Kidney capillary endothelial cell (primary cell): ENCODE results near the gene PTPRN2.
"Not testable (repeated sequence)": the region's sequence is repeated elsewhere in the genome, so short reads cannot be mapped to it uniquely, and the experiment has no call there.

Experiments used
- DNase-seq: peaks from one replicate; pipeline ENCODE4 v3.0.0-alpha.2; 2018; ENCODE audit warnings: low spot score

The PTPRN2 gene

DNA sequence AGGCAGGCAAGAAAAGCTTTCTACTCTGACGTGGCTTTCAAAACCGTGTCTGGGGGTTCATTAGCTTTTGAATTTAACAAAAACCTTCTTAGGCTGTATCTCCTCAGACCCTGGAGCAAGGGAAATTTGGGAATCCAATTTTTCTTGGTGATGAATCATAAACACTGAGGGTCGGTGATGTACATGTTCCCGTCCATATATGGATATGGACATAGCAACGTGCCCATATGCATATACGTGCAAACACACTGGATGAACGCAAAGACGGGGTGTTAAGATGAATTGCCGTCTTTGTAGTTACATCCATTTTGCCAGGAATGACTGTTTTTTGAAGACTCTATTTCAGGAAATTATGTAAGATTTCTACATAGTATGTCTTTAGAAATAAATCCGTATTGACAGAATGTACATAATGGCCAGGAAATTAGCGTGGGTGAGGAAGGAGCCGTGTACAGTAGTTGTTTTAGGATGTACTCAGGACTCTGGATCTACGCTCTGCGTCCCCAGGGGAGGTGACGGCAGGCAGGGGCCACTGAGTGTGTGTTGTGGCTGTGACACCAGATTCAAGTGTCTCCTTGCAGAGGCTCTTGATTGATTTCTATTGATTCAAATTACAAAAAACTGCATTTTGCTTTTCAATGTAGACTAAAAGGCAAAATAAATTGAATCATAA lies 1012.6 kb downstream of the PTPRN2 start:
- no peak for DNase-seq

DNA sequence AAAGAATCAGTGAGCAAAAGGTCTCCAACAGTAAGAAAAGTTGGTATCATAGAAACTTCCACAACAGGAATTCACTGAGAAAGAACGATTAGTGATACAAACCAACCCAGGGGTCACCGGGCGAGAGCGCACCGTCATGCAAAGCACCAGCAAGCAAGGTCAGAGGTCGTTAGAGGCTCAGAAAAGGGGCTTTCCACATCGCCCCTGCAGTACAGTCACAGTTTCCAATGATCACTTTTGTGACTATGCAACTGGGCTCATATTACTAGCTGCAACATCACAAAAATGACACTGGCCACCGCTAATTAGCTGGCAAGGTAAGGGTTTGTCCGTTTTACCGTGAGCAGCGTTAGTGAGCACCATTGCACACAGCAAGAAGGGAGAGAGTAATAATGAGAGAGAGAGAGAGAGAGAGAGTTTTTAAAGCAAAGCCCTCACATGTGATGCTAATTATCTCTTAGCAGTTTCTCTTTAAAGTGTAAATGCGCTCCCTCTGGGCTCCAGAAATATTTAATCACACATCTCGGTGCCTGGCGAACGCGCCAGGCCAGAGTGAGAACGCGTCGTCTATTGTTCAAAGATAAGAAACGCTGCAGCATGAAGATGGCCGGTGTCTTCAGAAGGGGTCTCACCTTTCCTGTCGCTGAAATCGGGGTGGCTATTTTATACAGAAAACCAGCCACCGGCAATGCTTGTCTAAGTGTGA lies 1013.4 kb downstream of the PTPRN2 start:
- no peak for DNase-seq

DNA sequence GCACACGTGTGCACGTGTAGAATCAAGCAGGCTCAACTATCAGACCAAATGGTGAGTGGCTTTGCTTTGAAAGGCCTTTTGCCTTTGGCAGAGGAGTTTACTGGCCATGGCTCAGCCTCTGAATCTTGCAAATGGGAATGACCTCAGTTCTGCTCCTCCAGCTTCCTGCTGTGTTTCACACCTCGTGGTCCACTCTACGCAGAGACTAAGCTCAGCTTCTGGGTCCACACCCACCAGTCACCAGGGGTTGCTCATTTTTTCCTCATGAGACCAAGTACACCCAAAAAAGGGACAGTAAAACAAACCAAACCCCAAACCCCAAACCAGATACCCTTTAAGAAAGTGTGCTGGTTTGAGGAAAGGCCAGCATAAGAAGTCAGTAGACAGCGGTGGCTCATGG lies 1014.4 kb downstream of the PTPRN2 start:
- no peak for DNase-seq

DNA sequence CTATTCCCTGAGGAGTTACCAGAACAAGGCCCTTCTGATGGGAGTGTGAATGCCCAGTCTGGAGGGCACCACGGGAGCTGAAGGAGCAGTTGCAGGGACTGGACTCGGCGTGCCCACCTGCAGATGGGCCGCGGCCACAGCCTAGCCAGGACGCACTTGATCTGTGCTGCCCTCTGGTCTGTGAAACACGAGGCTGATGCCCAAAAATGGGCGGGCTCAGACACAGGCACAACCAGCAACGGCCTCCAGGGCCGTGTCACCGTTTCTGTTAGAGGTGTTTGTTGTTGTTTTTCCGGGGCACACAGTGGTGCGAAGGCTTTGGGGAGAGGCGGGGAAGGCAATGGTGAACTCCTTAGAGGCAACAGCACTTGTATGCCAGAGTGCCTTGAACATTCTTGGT lies 1015.0 kb downstream of the PTPRN2 start:
- DNase-seq: no peak

DNA sequence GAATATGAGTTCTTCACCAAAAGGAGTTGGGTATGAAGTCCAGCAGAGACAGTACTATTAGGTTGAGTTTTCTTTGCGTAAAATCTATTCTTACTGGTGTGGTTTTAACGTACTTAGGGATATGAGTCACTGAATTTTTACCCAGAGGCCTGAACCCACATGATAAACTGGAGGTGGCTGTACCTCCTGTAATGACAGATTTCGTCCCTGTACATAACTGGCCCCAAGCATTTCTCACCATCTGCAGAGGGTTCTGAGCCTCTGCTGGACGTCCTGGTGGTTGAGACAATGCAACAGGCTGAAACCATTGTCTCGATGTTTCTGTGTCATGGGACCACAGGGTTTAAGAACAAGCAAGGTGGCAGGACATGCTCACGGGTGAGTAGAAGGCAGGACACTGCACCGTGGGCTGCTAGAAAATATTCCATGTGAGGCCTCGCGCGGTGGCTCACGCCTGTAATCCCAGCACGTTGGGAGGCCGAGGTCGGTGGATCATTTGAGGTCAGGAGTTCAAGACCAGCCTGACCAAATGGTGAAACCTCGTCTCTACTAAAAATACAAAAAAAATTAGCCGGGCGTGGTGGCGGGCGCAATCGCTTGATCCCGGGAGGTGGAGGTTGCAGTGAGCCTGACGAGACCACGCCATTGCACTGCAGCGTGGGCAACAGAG lies 1017.0 kb downstream of the PTPRN2 start:
- no peak for DNase-seq

DNA sequence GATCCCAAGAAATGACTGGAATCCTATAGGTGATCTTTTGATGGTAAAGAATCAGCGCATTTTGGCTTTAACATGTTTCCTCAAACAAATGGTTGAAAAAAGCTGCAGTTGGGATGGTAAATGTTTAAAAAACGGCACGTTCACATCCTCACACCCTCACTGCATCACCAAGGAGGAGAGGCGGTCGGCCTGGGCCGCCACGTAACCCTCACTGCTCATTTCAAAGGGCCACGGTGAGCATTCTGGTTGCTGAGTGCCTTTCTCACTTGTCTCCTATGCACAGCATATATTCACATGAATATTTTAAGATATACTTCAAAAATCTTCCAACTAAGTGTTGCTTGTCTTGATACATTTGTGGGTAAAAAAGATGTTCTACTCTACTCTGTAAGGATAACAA lies 1017.7 kb downstream of the PTPRN2 start:
- no peak for DNase-seq

DNA sequence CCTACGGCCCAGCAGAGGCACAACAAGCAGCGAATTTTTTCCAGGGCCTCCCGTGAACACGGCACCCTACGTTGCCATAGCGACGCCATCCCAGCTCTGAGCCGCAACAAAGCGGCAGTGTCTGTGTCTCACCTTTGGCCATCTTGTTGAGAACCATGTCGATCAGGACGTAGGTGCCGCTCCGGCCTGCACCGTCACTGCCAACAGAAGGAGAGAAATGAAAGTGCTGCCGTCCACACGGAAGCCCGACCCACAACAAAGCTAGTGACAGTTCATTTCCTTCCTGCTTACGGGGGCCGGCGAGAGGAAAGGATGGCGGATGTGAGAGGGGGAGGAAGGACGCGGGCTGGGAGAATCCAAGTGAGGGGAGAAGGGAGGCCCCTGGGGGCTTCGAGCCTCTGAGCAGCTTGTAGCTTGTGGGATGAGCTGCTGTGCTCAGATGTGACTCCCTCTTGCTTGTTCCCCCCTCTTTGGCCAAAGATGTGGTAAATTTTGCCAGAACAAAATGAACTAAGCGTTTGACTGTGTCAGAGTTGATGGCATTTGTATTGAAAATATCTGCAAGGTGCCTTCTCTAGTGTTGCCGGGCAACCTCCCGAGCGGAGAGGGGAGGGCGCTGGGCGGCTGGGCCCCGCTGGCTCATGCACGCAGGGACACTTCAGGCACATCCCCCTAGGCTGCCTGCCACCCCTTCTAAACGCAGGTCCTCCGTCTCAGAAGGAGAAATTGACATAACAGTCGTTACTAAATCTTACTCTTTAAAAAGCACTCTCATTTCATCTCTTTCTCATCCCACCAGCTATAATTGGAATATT lies 1018.6 kb downstream of the PTPRN2 start:
- peak; percentile 80 for DNase-seq

DNA sequence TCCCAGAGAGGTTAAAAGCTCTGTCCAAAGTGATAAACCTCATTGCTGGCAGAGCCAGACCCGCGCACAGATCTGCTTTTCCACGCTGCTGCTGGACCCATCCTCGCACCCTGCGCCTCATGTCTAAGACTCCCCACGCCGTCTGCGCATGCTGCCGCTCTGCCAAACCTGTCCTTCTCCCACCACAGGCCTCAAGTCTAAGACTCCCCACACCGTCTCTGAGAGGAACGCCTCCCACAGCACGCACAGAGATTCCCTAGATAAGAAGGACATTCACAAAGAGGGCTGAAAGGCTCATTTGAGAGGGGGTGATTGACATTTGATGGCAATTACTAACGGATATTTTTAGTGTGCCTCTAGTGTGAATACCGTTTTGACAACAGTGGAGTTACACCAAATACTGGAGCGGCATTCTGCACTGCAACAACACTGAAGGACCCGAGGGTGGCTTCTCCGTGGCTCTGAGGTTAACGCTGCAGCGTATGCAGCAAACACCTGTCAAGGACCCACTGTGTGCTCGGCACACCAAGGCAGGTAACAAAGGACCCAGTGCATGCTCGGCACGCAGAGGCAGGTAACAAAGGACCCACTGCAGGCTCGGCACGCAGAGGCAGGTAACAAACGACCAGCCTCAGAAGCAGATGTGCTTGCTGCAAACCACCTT lies 1019.4 kb downstream of the PTPRN2 start:
- DNase-seq: no peak

DNA sequence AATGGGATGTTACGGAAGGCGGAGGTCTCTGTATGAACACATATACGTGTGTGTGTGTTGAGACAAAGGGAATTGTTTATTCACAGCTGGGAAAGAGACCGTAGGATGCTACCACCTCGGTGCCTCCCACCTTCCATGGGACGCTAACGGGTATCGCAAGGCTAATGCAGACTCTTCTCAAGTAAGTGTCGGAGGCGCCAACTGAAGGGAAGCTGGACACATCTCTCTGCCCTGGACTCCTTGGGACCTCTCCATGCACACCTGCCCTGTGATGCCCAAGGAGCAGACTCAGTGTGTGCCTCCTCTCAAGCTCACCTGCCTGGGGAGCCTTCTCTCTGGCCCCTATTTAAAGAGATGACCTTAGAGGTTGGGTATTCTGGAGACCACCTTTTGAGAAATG lies 1020.0 kb downstream of the PTPRN2 start:
- DNase-seq: no peak

DNA sequence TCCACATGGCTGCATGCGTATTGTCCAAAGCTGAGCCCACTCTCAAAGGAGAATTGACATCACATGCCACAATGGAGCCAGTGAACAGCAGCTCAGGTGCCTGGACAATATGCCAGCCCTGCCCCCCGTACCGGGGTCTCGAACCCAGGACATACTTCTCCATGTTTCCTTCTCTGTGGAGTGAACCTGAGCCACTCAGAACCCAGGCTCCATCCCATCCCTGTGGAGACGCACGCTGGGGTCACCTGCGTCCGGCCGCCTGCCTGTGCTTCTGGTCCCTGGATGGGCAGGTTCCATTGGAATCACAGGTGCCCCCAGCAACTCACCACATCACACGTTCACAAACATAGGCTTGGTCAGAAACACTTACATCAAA lies 1021.0 kb downstream of the PTPRN2 start:
- no peak for DNase-seq

DNA sequence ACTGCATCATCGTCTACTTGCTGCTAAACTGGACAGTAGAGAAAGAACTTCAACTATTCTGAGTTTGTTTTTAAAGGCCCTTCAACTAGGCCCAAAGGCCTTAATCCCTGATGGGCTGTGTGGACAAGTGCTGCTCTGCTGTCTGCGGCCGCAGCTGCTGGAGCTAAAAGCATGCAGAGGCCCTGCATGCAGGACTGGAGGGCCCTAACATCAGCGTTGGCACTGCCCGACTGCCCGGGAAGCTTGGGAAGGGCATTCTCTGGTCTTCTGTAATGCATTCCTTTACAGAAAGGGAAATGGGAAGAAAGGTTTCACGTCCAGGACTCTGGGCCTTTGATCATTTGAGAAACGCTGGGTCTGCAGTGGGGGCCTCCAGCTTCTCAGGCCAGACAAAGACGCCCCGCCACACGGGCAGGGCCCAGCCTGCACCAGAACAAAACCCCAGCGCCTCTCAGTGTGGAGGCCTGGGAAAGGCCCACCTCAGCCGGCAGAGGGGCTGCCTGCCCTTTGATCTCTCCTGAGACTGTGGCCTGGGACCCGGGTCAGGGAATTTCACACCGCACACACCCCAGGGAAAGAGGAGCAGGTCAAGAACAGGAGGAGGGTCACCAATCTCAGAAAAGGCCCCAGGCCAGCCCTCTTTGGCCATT lies 1021.5 kb downstream of the PTPRN2 start:
- no peak for DNase-seq

DNA sequence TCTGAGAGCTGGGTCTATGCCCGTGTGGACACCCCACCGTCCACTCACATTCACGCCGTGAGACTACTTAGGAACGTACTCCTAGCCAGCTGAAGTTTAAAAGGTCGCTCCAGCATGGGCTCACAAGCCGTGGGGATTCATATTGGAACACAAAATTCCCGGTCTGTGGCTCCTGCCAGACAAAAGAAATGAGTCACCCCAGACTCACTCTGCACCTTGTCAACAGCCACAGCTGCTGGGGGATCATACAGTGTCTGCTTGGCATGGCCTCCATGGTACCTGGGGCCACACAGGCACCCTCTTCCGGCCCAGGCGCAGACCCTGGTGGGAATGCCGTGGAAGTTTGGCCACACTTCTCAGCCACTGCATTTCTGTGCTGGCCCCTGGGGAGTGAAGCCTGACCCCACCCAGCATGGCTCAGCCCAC lies 1022.4 kb downstream of the PTPRN2 start:
- DNase-seq: peak; percentile 55

DNA sequence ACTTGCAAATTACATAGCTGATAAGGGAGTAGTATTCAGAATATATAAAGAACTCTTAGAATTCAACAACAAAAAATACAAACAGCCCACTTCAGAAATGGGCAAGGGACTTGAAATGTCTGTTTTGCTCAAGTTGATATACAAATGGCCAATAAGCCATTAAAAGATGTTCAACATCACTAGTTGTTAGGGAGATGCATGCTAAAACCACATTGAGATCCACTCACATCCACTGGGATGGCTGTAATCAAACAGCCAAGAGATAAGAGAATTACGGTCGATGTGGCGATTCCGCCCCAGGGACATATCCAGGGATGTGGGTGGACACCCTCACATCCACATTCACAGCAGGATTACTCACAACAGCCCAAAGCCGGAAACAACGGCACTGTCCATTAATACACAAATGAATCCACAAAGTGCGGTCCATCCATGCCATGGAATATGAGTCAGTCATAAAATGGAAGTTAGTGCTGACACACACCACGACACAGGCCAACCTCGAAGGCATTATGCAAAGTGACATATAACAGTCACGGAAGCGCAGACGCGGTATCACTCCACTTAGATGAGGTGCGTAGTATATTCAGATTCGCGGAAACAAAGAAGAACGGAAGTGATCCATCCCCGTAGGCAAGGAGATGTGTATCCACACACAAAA lies 1023.0 kb downstream of the PTPRN2 start:
- peak; percentile 82 for DNase-seq

DNA sequence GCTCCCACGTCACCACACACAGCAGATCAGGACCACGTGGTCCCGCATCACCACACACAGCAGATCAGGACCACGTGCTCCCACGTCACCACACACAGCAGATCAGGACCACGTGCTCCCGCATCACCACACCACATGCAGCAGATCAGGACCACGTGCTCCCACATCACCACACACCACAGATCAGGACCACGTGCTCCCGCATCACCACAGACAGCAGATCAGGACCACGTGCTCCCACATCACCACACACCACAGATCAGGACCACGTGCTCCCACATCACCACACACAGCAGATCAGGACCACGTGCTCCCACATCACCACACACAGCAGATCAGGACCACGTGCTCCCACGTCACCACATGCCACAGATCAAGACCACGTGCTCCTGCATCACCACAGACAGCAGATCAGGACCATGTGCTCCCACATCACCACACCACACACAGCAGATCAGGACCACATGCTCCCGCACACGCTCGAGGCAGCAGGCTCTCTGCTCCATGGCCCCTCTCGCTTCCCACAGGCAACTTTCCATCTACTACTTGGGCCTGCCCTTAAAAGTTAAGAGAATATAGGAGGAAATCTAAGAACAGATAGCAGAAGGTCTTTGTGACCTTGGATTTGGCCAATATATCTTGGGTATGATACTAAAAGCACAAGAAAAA lies 1024.0 kb downstream of the PTPRN2 start:
- not testable (repeated sequence) for DNase-seq

DNA sequence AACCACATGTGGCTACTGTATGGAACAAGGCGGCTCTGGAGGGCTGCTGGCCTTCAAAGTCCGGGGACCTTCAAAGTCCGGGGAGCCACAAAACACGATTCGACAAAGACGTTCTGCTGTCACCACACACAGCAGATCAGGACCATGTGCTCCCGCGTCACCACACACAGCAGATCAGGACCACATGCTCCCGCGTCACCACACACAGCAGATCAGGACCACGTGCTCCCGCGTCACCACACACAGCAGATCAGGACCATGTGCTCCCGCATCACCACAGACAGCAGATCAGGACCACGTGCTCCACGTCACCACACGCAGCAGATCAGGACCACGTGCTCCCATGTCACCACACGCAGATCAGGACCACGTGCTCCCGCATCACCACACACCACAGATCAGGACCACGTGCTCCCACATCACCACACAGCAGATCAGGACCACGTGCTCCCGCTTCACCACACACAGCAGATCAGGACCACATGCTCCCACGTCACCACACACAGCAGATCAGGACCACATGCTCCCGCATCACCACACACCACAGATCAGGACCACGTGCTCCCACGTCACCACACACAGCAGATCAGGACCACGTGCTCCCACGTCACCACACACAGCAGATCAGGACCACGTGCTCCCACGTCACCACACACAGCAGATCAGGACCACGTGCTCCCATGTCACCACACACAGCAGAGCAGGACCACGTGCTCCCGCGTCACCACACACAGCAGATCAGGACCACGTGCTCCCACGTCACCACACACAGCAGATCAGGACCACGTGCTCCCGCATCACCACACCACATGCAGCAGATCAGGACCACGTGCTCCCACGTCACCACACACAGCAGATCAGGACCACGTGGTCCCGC lies 1024.9 kb downstream of the PTPRN2 start:
- not testable (repeated sequence) for DNase-seq

DNA sequence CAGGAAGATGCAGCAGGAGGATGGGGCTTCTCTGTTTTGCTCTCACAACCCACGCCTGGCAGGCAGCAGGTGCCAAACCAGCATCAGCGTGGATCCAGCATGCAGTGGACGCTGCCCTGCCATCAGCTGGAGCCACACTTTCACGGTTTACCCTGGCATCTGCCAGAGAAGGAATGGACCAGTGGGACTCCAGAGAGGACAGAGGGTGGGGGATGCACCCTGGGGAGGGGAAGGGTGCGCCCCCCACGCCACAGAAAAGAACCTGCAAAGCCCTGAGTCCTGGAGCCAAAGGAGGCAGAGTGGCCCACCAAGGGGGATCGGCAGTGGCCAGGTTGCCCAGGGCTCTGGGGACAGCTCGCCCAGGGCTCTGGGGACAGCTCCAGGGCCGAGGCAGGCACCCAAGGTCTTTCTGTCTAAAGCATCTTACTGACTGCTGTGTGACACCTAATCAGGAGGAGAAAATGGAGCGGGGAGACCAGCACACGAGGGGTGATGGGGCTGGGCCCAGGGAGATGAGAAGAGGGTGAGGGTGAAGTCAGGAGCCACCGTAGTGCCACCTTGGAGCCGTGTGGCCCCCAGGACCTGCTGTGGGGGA lies 1025.7 kb downstream of the PTPRN2 start:
- DNase-seq: no peak

DNA sequence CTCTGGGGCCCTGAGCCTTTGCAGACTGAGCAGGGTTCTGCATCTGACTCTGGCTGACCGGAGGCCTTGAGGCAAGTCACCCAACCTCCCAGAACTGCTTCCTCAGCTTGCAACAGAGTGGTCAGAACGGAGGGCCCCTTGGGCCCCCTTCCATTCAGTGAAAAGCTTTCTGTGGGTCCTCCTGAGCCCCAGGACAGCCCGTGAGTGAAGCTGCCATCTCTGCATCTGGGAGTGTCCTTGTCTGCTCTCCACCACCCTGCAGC lies 1026.2 kb downstream of the PTPRN2 start:
- DNase-seq: no peak

DNA sequence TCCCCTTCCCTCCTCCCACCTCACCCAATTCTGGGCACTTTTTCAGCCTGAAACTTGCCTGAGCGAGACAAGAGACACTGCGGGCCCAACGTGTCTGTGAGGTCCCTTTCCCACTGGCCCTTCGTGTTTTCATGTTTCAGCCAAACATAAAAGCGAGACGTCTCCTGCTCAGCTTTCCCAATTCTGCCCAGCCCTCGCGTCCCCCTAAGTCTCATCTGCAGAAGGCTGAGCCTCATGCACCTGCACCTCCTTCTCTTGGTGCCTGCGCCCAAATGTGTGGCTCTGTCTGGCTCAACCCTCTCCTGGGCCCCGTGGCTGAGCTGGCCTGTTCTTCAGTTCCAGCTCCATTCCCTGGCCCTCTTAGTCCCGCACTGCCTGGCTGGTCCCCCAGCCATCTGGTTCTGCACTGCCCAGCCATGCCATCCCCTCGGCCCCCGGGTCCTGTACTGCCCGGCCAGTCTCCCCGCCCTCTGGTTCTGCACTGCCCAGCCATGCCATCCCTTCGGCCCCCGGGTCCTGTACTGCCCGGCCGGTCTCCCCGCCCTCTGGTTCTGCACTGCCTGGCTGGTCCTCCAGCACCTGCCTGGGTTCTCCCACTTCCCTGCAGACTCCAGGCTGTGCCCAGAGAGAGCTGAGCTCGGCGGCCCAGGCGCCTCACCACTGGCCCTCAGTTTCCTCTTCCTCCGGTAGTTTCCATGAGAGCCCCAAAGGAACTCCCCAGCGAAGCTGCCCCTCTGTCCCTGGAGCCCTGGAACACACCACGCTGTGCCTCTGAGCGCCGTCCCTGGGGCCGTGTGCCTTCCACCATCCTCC lies 1026.7 kb downstream of the PTPRN2 start:
- DNase-seq: no peak
